Cardiac fibroblast (primary cell): Measurements from ENCODE around the gene ZNF45.

Experiments used
- DNase-seq, 2 donors: peaks; one replicate each; pipeline versions ENCODE4 v3.0.0 to v3.0.0-alpha.2; 2010; ENCODE audit warnings: low read depth in 2 of 2
- H3K4me3 ChIP-seq, 2 donors: replicated peaks in 1 of 2; 1 replicate in 1 of 2; 2 replicates in 1 of 2; pipeline ENCODE4 v1.5.1; 2011; ENCODE audit warnings: low read depth in 2 of 2, low read length in 2 of 2, mild to moderate bottlenecking in 2 of 2, moderate library complexity in 1 of 2
- CTCF ChIP-seq: IDR thresholded peaks from one replicate; pipeline ENCODE4 v1.5.1; 2011; ENCODE audit warnings: low read depth, mild to moderate bottlenecking, low read length, inconsistent platforms

Gene ZNF45

GRCh38 chr19:43913383-43913782, 21.7 kb downstream of the ZNF45 start:
- TF ChIP-seq CTCF = no peak
- H3K4me3 ChIP-seq = no peak overlapping the region
- DNase-seq = peak in 1 of 2 donors; percentile 8

GRCh38 chr19:43910884-43911283, 24.2 kb downstream of the ZNF45 start:
- H3K4me3 ChIP-seq = no peak overlapping the region
- no peak for TF ChIP-seq CTCF
- DNase-seq = no peak

GRCh38 chr19:43908659-43909058, 26.4 kb downstream of the ZNF45 start:
- TF ChIP-seq CTCF = no peak
- DNase-seq = no peak
- no peak overlapping the region for H3K4me3 ChIP-seq

GRCh38 chr19:43906774-43907173, 28.3 kb downstream of the ZNF45 start:
- no peak for DNase-seq
- no peak overlapping the region for H3K4me3 ChIP-seq
- no peak for TF ChIP-seq CTCF

- no peak for DNase-seq
Observed at GRCh38 chr19:43905897-43906296, 29.2 kb downstream of the ZNF45 start.

GRCh38 chr19:43902399-43902798, 32.7 kb downstream of the ZNF45 start:
- TF ChIP-seq CTCF = no peak
- DNase-seq = no peak
- no peak overlapping the region for H3K4me3 ChIP-seq

More at GRCh38 chr19:43905897-43906296, 29.2 kb downstream of the ZNF45 start:
- no peak overlapping the region for H3K4me3 ChIP-seq
- no peak for TF ChIP-seq CTCF

- peak overlapping the region; percentile 61 to 75 for H3K4me3 ChIP-seq
- peak; percentile 91 for DNase-seq
- no peak for TF ChIP-seq CTCF
Observed at GRCh38 chr19:43901395-43902390, 33.4 kb downstream of the ZNF45 start.
